Natural killer cell treated with Interleukin-12 subunit alpha and Interleukin-12 subunit beta and Interleukin-15 and Interleukin-18, amount 100 ng/mL, for 72 hours (primary cell): ENCODE data around the gene AMIGO1. TPM values are rescaled to one million over a fixed set of nuclear protein-coding genes. Genes with fewer than 3 reads are reported as not detected.

ENCODE experiments used
- ATAC-seq, 2 donors: fragments of 150-1000 bp; cut with Tn5 transposase in 1 of 2; sonication (Bioruptor Pico), chemical (Tn5 transposase) in 1 of 2; 2 replicates each; pipeline ENCODE4 v1.10.0; 2021
- DNase-seq: peaks from one replicate; pipeline ENCODE4 v3.0.0; 2022; ENCODE audit warnings: low spot score
- H3K27ac Mint-ChIP-seq, 2 donors: 1 replicate in 1 of 2; 2 replicates in 1 of 2; pipeline ENCODE4 v1.8.0; 2022; ENCODE audit warnings: mixed read lengths in 2 of 2, mild to moderate bottlenecking in 1 of 2, moderate library complexity in 1 of 2
- H3K27me3 Mint-ChIP-seq, 2 donors: 1 replicate in 1 of 2; 2 replicates in 1 of 2; pipeline ENCODE4 v1.8.0; 2022; ENCODE audit warnings: mixed read lengths in 2 of 2
- H3K36me3 Mint-ChIP-seq: one replicate; pipeline ENCODE4 v1.8.0; 2022; ENCODE audit warnings: mixed read lengths
- H3K4me1 Mint-ChIP-seq, 2 donors: 1 replicate in 1 of 2; 2 replicates in 1 of 2; pipeline ENCODE4 v1.8.0; 2022; ENCODE audit warnings: low read depth in 2 of 2, mixed read lengths in 2 of 2, mild to moderate bottlenecking in 1 of 2
- H3K4me3 Mint-ChIP-seq: one replicate; pipeline ENCODE4 v1.8.0; 2022; ENCODE audit warnings: mixed read lengths
- H3K9me3 Mint-ChIP-seq: 2 replicates; pipeline ENCODE4 v1.8.0; 2022; ENCODE audit warnings: mixed read lengths
- total RNA-seq, 2 donors: library from RNA; stranded (reverse); gene quantifications; one replicate each; pipeline ENCODE4 v1.2.3, GENCODE V29; 2022

The AMIGO1 gene
- 1 to 10 TPM in 1 of 2 donors, under 1 TPM in 1; 0.90 to 1.0 TPM for total RNA-seq

DNA sequence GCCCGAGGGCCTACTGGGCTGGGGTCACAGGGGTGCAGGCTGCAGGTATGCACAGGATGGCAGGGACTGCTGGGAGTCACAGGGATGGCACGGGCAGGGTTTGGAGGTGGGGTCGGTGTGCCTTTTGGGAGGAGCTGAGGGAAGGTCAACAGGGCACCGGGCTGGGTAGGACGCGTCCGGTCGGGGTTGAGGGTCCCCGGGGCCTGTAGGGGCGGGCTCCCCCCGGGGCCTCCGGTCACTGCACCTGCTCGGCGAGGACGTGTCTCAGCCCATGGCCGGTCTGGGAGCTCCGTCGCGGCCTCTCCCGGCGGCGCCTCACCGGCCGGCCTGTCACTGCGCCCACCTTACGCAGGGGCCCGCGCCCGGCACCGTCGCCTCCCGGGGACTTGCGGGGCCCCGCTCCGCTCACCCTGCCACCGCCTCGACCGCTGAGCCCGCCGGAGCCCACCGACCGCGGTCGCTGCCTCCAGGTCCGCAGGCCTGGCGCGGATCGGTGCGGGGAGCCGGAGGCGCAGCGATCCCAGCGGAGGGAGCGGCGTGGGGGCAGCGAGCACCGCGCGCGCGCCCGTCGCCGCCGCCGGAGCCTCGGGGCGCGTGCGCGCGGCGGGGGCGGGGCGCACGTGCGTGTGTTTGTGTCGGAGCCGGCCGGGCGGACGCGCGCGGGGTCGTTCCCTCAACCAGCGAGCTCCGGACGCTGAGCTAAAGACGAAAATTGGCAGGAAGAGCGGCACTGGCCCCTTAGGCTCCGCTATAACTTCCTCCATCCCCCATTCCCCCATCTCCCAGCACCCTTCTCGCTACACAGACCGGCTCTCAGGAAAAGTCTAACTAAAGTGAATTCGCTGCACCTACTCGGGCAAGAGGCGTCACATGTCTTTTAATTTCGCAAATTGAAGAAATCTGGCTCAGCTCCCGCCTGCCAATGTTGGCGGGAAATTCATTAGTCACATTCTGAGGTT, at the start of gene AMIGO1:
Gene AMIGO1 (minus strand): TSS at position 552 of the 959 bp plus-strand sequence. CDS start 815 bp downstream, outside the sequence.
- Mint-ChIP-seq H3K36me3 (no peaks in the 10 kb centered on the region), H3K27ac (peak within 1 kb of the TSS in 1 of 2 donors; percentile 67), H3K4me1 (peaks cover 34% of the 10 kb centered on the region in 2 donors), H3K9me3 (no peaks in the 10 kb centered on the region), H3K4me3 (peak within 1 kb of the TSS; percentile 86), H3K27me3 (peaks cover 0 to 7% of the 10 kb centered on the region in 2 donors)
- DNase-seq (peak; percentile 75), ATAC-seq (peak; percentile 79 to 84)

DNA sequence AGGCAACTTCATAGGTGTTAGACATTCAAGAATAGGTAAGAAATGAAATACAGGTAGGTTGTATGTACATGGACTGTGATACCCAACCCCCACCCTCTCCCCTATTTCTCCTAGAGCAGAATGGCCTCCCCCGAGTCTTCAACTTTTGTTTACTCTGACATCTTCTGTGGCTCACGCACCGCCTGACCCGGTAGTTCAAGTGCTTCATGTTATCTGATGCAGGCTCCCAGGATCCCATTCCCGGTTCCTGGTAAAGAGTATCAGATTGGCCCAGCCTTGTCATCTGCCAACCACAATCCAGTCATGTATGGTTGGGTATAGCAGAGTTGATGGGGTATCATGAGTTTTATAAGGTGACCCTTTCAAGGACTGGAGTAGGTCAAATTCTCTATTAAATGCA, 48.0 kb upstream of the AMIGO1 start:
- Mint-ChIP-seq H3K27me3 (no peaks in the 10 kb centered on the region), H3K4me3 (no peak overlapping the region), H3K27ac (no peak overlapping the region), H3K36me3 (no peaks in the 10 kb centered on the region), H3K4me1 (peaks cover 56 to 61% of the 10 kb centered on the region in 2 donors), H3K9me3 (no peaks in the 10 kb centered on the region)
- DNase-seq (no peak), ATAC-seq (no peak)

- no peaks in the 10 kb centered on the region for H3K27me3 Mint-ChIP-seq
- no peaks in the 10 kb centered on the region for H3K36me3 Mint-ChIP-seq
- H3K4me3 Mint-ChIP-seq, result no peak overlapping the region
- DNase-seq (no peak), ATAC-seq (no peak)
- H3K9me3 Mint-ChIP-seq, result no peaks in the 10 kb centered on the region
- peaks cover 53 to 56% of the 10 kb centered on the region in 2 donors for H3K4me1 Mint-ChIP-seq
- no peak overlapping the region for H3K27ac Mint-ChIP-seq
Measured at GRCh38 chr1:109556563-109556962, 47.0 kb upstream of the AMIGO1 start.

DNA sequence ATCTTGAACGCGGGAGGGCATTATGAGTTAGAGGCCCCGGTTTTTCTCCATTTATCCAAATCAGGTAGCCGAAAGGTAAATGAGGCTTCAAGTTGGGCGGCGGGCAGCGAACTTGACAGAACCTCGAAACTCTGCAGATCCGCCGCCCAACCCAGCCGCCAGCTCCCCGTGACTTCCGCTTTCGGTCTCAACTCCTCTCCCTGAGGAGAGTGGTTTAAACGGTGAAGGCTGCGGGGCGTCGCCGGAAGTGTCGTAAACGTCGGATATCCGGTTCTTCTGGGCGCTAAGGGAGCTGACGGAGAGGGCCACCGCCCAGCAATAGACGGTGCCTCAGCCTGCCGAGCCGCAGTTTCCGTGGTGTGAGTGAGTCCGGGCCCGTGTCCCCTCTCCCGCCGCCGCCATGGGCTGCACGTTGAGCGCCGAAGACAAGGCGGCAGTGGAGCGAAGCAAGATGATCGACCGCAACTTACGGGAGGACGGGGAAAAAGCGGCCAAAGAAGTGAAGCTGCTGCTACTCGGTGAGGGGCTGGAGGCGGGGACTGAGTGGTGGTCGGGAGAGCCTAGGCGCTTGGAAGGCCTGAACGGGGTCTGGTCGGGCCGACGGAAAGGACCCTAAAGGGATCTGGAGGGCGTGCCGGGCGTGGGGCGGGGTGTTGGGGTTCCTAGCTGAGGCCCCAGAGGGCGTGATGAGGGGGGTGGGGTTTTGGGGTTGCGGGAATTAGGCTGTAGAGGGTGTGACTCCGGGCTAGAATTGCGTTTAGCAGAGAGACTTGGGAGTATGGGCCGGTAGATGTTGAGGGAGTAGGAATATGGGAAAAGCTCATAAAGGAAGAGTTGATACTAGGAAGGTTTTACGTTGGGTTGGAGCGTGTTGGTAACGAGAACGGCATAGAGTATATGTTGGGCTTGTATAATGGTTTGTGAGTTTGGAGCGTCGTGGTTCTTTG, 39.1 kb upstream of the AMIGO1 start, which contains the start of gene GNAI3:
Gene GNAI3 (plus strand): TSS at position 295 of the 947 bp plus-strand sequence. CDS start 106 bp downstream, at position 401.
- Mint-ChIP-seq H3K27me3 (no peaks in the 10 kb centered on the region), H3K27ac (peak within 1 kb of the TSS; percentile 91 to 98), H3K36me3 (peaks cover 9% of the 10 kb centered on the region), H3K4me3 (peak within 1 kb of the TSS; percentile 97), H3K4me1 (peaks cover 31 to 40% of the 10 kb centered on the region in 2 donors), H3K9me3 (no peaks in the 10 kb centered on the region)
- DNase-seq (peak; percentile 97), ATAC-seq (peak; percentile 99)

- ATAC-seq (no peak), DNase-seq (no peak)
- Mint-ChIP-seq H3K9me3 (no peaks in the 10 kb centered on the region), H3K27me3 (no peaks in the 10 kb centered on the region), H3K36me3 (peaks cover 9% of the 10 kb centered on the region), H3K27ac (peak overlapping the region; percentile 91 to 98), H3K4me3 (peak overlapping the region; percentile 97), H3K4me1 (peaks cover 29 to 40% of the 10 kb centered on the region in 2 donors)
Measured at GRCh38 chr1:109547463-109548320, 38.2 kb upstream of the AMIGO1 start.

DNA sequence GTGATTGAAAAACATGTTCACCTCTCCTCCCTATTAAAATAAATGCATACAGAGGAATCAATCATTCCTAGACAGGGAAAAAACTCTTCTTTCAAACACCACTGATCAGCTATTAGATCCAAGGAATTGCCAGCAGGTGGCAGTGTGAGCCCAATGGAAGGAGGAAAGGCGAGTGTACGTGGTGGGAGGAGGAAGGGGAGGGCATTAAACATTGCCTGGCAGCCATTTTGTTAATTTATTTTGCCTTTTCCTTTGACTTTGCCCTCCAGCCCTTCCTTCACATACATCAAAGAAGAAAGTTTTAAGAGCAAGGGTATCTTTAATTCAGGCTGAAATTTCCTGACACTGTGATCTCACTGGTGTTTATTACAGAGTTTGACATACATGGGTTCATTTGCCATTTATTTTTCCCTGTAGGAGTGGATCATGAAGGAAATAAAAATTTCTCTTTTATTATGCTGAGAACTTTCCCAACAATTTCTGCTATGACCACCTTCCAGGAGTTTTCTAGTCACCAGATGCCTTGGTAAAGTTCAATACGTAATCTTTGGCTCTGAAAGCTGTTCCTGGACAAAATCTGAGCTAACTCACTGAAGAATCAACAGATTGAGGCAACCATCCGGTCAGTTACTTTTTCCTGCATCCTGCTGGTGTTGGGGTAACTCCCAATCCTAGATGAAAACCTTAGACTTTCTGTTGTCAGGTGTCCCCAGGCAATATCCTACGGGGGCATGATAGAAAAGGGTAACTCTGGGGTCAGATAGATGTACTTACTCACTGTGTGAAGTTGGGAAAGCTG, 37.0 kb upstream of the AMIGO1 start:
- DNase-seq (peak; percentile 87), ATAC-seq (peak; percentile 52 to 76)
- Mint-ChIP-seq H3K27ac (peak overlapping the region; percentile 91 to 98), H3K4me3 (peak overlapping the region; percentile 97), H3K36me3 (peaks cover 9% of the 10 kb centered on the region), H3K9me3 (no peaks in the 10 kb centered on the region), H3K27me3 (no peaks in the 10 kb centered on the region), H3K4me1 (peaks cover 27 to 40% of the 10 kb centered on the region in 2 donors)

- Mint-ChIP-seq H3K27ac (no peak overlapping the region), H3K36me3 (peaks cover 8% of the 10 kb centered on the region), H3K4me1 (peaks cover 19 to 24% of the 10 kb centered on the region in 2 donors), H3K27me3 (no peaks in the 10 kb centered on the region), H3K9me3 (no peaks in the 10 kb centered on the region), H3K4me3 (no peak overlapping the region)
- DNase-seq (no peak), ATAC-seq (no peak)
Measured at GRCh38 chr1:109543988-109544735, 34.6 kb upstream of the AMIGO1 start.

- no peaks in the 10 kb centered on the region for H3K27me3 Mint-ChIP-seq
- DNase-seq (no peak), ATAC-seq (no peak)
- H3K4me1 Mint-ChIP-seq, result peaks cover 15 to 18% of the 10 kb centered on the region in 2 donors
- H3K9me3 Mint-ChIP-seq, result no peaks in the 10 kb centered on the region
- no peak overlapping the region for H3K4me3 Mint-ChIP-seq
- H3K27ac Mint-ChIP-seq, result no peak overlapping the region
- peaks cover 5% of the 10 kb centered on the region for H3K36me3 Mint-ChIP-seq
Measured at GRCh38 chr1:109543283-109543987, 33.9 kb upstream of the AMIGO1 start.

DNA sequence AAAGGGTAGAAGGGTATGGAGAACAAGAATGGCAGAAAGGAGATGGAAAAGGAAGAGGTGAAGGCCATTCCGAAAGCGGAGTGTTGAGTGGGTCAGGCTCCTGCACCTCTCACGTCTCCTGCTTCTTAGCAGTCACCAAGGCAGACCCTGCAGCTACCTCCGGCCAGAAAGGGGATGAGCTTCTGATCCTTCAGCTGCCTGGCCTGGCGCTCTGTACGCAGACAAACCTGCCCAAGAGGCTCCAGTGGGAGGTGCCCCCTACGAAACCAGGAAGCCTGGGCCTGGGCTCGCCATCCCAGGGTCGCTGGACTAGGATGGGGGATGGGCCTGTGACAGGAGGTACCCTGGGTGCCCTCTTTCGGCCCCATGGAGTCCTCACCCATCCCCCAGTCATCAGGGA, 33.1 kb upstream of the AMIGO1 start:
- Mint-ChIP-seq H3K36me3 (peaks cover 2% of the 10 kb centered on the region), H3K27ac (no peak overlapping the region), H3K27me3 (no peaks in the 10 kb centered on the region), H3K4me3 (no peak overlapping the region), H3K4me1 (peaks cover 14 to 16% of the 10 kb centered on the region in 2 donors), H3K9me3 (no peaks in the 10 kb centered on the region)
- no peak for ATAC-seq
- DNase-seq, result no peak

DNA sequence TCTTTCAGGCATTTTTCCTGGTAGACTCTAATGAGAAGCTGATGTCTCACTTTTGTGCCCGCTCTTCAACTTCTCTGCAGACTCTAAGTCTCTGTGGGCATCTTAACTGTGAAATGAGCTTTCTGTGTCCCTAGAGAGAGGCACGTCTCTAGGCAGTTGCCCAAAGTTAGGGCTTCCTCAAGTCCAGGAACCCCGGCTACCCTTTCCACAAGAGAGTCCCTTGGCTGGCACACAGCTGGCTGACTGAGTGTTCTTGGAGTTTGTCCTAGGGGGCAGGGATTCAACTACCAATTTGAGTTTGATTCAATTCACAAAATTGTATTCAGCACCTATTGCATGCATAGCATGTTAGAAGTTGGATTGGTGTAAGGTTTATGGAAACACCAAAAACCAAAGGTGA, 31.6 kb upstream of the AMIGO1 start:
- Mint-ChIP-seq H3K9me3 (no peaks in the 10 kb centered on the region), H3K27ac (no peak overlapping the region), H3K4me1 (peaks cover under 1% of the 10 kb centered on the region in 2 donors), H3K36me3 (no peaks in the 10 kb centered on the region), H3K27me3 (no peaks in the 10 kb centered on the region), H3K4me3 (no peak overlapping the region)
- no peak for ATAC-seq
- no peak for DNase-seq

- H3K36me3 Mint-ChIP-seq, result no peaks in the 10 kb centered on the region
- H3K4me3 Mint-ChIP-seq, result no peak within 1 kb of the TSS
- no peaks in the 10 kb centered on the region for H3K27me3 Mint-ChIP-seq
- DNase-seq (no peak), ATAC-seq (no peak)
- H3K9me3 Mint-ChIP-seq, result no peaks in the 10 kb centered on the region
- H3K4me1 Mint-ChIP-seq, result no peaks in the 10 kb centered on the region
- H3K27ac Mint-ChIP-seq, result no peak within 1 kb of the TSS
Measured at GRCh38 chr1:109539676-109540075, 30.1 kb upstream of the AMIGO1 start, which contains the start of gene GPR61. Gene GPR61, plus strand, starts transcription at chr1:109539872. Its CDS starts 3,151 bp downstream, at chr1:109543023.
